H9 (cell line): ENCODE measurements around the gene TEAD1. TPM values are rescaled to one million over a fixed set of nuclear protein-coding genes. Genes with fewer than 3 reads are reported as not detected.

Experiments
- DNase-seq: peaks from one replicate; pipeline ENCODE4 v3.0.0-alpha.2; 2017
- H2AFZ ChIP-seq: one replicate; pipeline ENCODE4 v1.6.1; 2013; ENCODE audit warnings: mild to moderate bottlenecking, low read length, control low read depth, moderate library complexity
- H2AK5ac ChIP-seq: 2 replicates; pipeline ENCODE4 v1.6.1; 2013; ENCODE audit warnings: low read length, control low read depth, mixed read lengths; ENCODE audit not compliant: insufficient read length
- H2BK120ac ChIP-seq: one replicate; pipeline ENCODE4 v1.6.1; 2013; ENCODE audit warnings: low read depth, mild to moderate bottlenecking, low read length, control low read depth, inconsistent platforms; ENCODE audit not compliant: poor library complexity, severe bottlenecking
- H2BK12ac ChIP-seq: 2 replicates; pipeline ENCODE4 v1.6.1; 2013; ENCODE audit warnings: low read length, control low read depth, mixed read lengths, low read depth; ENCODE audit not compliant: insufficient read length
- H2BK15ac ChIP-seq: 2 replicates; pipeline ENCODE4 v1.6.1; 2013; ENCODE audit warnings: low read depth, low read length, control low read depth
- H2BK20ac ChIP-seq: one replicate; pipeline ENCODE4 v1.6.1; 2013; ENCODE audit warnings: low read depth, mild to moderate bottlenecking, low read length, control low read depth, inconsistent platforms; ENCODE audit not compliant: poor library complexity, severe bottlenecking
- H2BK5ac ChIP-seq: 2 replicates; pipeline ENCODE4 v1.6.1; 2013; ENCODE audit warnings: low read length, control low read depth, mixed read lengths; ENCODE audit not compliant: insufficient read length
- H3K14ac ChIP-seq: 2 replicates; pipeline ENCODE4 v1.6.1; 2013; ENCODE audit warnings: low read length, control low read depth; ENCODE audit not compliant: insufficient read depth
- H3K18ac ChIP-seq: 2 replicates; pipeline ENCODE4 v1.6.1; 2013; ENCODE audit warnings: low read depth, mild to moderate bottlenecking, mixed read lengths, low read length, control low read depth; ENCODE audit not compliant: insufficient read length
- H3K23ac ChIP-seq: 2 replicates; pipeline ENCODE4 v1.6.1; 2013; ENCODE audit warnings: low read length, control low read depth, mixed read lengths, low read depth; ENCODE audit not compliant: insufficient read length
- H3K23me2 ChIP-seq: 2 replicates; pipeline ENCODE4 v1.6.1; 2013; ENCODE audit warnings: low read depth, mild to moderate bottlenecking, mixed read lengths, low read length, control low read depth; ENCODE audit not compliant: insufficient read length, poor library complexity, severe bottlenecking
- H3K27ac ChIP-seq: 2 replicates; pipeline ENCODE4 v1.5.1; 2013; ENCODE audit warnings: low read length, control low read depth, mixed read lengths, low read depth; ENCODE audit not compliant: insufficient read length
- H3K27me3 ChIP-seq: 2 replicates; pipeline ENCODE4 v1.6.1; 2013; ENCODE audit warnings: low read length, control low read depth, inconsistent platforms; ENCODE audit not compliant: insufficient read depth
- H3K4ac ChIP-seq: 2 replicates; pipeline ENCODE4 v1.6.1; 2013; ENCODE audit warnings: low read depth, mild to moderate bottlenecking, control low read depth, inconsistent platforms, low read length, moderate library complexity
- H3K4me1 ChIP-seq: 2 replicates; pipeline ENCODE4 v1.6.1; 2013; ENCODE audit warnings: low read length, control low read depth, inconsistent platforms; ENCODE audit not compliant: insufficient read depth
- H3K4me2 ChIP-seq: 2 replicates; pipeline ENCODE4 v1.6.1; 2013; ENCODE audit warnings: low read length, control low read depth, mixed read lengths; ENCODE audit not compliant: insufficient read length, insufficient read depth
- H3K56ac ChIP-seq: 2 replicates; pipeline ENCODE4 v1.6.1; 2013; ENCODE audit warnings: low read depth, mild to moderate bottlenecking, mixed read lengths, low read length, control low read depth; ENCODE audit not compliant: insufficient read length
- H3K79me1 ChIP-seq: 2 replicates; pipeline ENCODE4 v1.6.1; 2013; ENCODE audit warnings: low read depth, mild to moderate bottlenecking, moderate library complexity, low read length, control low read depth, inconsistent platforms; ENCODE audit not compliant: insufficient read depth, poor library complexity, severe bottlenecking
- H3K79me2 ChIP-seq: 2 replicates; pipeline ENCODE4 v1.6.1; 2013; ENCODE audit warnings: low read length, control low read depth, inconsistent platforms; ENCODE audit not compliant: insufficient read depth
- H3K9ac ChIP-seq: 2 replicates; pipeline ENCODE4 v1.6.1; 2013; ENCODE audit warnings: low read length, control low read depth, mixed read lengths; ENCODE audit not compliant: insufficient read length; ENCODE audit errors: extremely low read depth
- H3K9me3 ChIP-seq: one replicate; pipeline ENCODE4 v1.6.1; 2013; ENCODE audit warnings: low read depth, low read length, inconsistent platforms; ENCODE audit not compliant: control insufficient read depth
- H3T11ph ChIP-seq: one replicate; pipeline ENCODE4 v1.6.1; 2013; ENCODE audit warnings: mild to moderate bottlenecking, low read length, control low read depth, inconsistent platforms
- H4K20me1 ChIP-seq: one replicate; pipeline ENCODE4 v1.6.1; 2013; ENCODE audit not compliant: control insufficient read depth, insufficient read length, insufficient read depth
- H4K5ac ChIP-seq: 2 replicates; pipeline ENCODE4 v1.6.1; 2013; ENCODE audit warnings: low read depth, mild to moderate bottlenecking, mixed read lengths, low read length, control low read depth; ENCODE audit not compliant: insufficient read length
- H4K8ac ChIP-seq: replicated peaks from 2 replicates; pipeline ENCODE4 v1.6.1; 2013; ENCODE audit warnings: low read length, control low read depth, mixed read lengths, low read depth; ENCODE audit not compliant: insufficient read length
- H4K91ac ChIP-seq: 2 replicates; pipeline ENCODE4 v1.6.1; 2013; ENCODE audit warnings: low read depth, mild to moderate bottlenecking, moderate library complexity, mixed read lengths, low read length, control low read depth; ENCODE audit not compliant: insufficient read length
- H3K27ac Mint-ChIP-seq, 3 experiments: 2 replicates in 2 of 3; 3 replicates in 1 of 3; pipeline ENCODE4 v1.8.0; 2020 to 2021; ENCODE audit warnings: mixed read lengths in 3 of 3, mild to moderate bottlenecking in 1 of 3, moderate library complexity in 1 of 3
- H3K27me3 Mint-ChIP-seq: 2 replicates; pipeline ENCODE4 v1.8.0; 2021; ENCODE audit warnings: low read depth, mild to moderate bottlenecking, moderate library complexity, mixed read lengths
- H3K36me3 Mint-ChIP-seq, 3 experiments: 2 replicates in 2 of 3; 3 replicates in 1 of 3; pipeline ENCODE4 v1.8.0; 2020 to 2021; ENCODE audit warnings: low read depth in 3 of 3, mixed read lengths in 3 of 3; ENCODE audit not compliant: insufficient read depth in 1 of 3
- H3K4me1 Mint-ChIP-seq, 2 experiments: 2 replicates each; pipeline ENCODE4 v1.8.0; 2020; ENCODE audit warnings: mixed read lengths in 2 of 2
- H3K4me3 Mint-ChIP-seq, 2 experiments: 2 replicates in 1 of 2; 3 replicates in 1 of 2; pipeline ENCODE4 v1.8.0; 2020 to 2021; ENCODE audit warnings: mild to moderate bottlenecking in 2 of 2, mixed read lengths in 2 of 2, moderate library complexity in 1 of 2
- H3K9me3 Mint-ChIP-seq, 2 experiments: 2 replicates in 1 of 2; 3 replicates in 1 of 2; pipeline ENCODE4 v1.8.0; 2020; ENCODE audit warnings: mild to moderate bottlenecking in 2 of 2, mixed read lengths in 2 of 2, moderate library complexity in 1 of 2
- WGBS: extraction: QIAGEN DNeasy Blood & Tissue Kit; methylation state at CpG from one replicate; pipeline ENCODE4 v1.1.7; 2013; ENCODE audit warnings: missing lambda C conversion rate, low lambda C conversion rate, mixed read lengths; ENCODE audit not compliant: insufficient read length; ENCODE audit errors: extremely low coverage; 5-methylcytosine and 5-hydroxymethylcytosine counted together
- total RNA-seq: library from RNA; stranded (reverse); gene quantifications from 2 replicates; pipeline ENCODE4 v1.2.1, GENCODE V29; 2021
- TF ChIP-seq, protein P1 (sequence below): fragments of 200-600 bp; sonication (generic); conservative IDR thresholded peaks from 3 replicates; pipeline ENCODE4 v1.8.0; 2021; ENCODE audit warnings: antibody characterized with exemption, mild to moderate bottlenecking

Gene TEAD1
- total RNA-seq, 1 experiment from 2014 or later, result 75.1 TPM

DNA sequence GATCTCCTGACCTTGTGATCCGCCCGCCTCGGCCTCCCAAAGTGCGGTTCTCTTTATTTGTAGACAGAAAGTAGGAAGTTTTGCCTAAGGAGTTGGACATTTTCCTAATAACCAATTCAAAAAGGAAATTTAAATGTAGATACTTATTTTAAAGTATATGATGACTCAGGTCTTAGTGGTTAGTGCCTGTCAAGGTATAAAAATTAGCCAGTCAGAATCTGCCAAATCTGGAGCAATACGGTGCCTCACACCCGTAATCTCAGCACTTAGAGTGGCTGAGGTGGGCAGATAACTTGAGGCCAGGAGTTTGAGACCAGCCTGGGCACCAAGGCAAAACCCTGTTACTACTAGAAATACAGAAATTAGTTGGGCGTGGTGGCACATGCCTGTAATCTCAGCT, 248.2 kb downstream of the TEAD1 start:
- no peak for DNase-seq
- Histone ChIP-seq H3K4me1 (no peaks in the 10 kb centered on the region), H4K5ac (no peak overlapping the region), H3K79me2 (no peaks in the 10 kb centered on the region), H3K27me3 (no peaks in the 10 kb centered on the region), H3K14ac (no peak overlapping the region), H3K4me2 (no peak overlapping the region), H3T11ph (no peak overlapping the region), H3K23ac (no peak overlapping the region), H4K20me1 (no peaks in the 10 kb centered on the region), H2BK20ac (no peak overlapping the region), H3K23me2 (no peaks in the 10 kb centered on the region), H2BK12ac (no peak overlapping the region), H3K9me3 (no peaks in the 10 kb centered on the region), H3K27ac (no peak overlapping the region), H2AFZ (no peak overlapping the region), H2BK5ac (no peak overlapping the region), H3K9ac (no peak overlapping the region), H2AK5ac (no peak overlapping the region), H2BK120ac (no peak overlapping the region), H3K4ac (no peak overlapping the region), H3K18ac (no peak overlapping the region), H4K8ac (no peak overlapping the region), H4K91ac (no peak overlapping the region), H2BK15ac (no peak overlapping the region), H3K56ac (no peak overlapping the region), H3K79me1 (no peaks in the 10 kb centered on the region)
- Mint-ChIP-seq H3K4me3 (no peak overlapping the region), H3K4me1 (peaks cover 6 to 9% of the 10 kb centered on the region in 2 experiments), H3K27ac (no peak overlapping the region), H3K27me3 (no peaks in the 10 kb centered on the region), H3K9me3 (no peaks in the 10 kb centered on the region), H3K36me3 (peaks cover 0 to 12% (median 6%) of the 10 kb centered on the region in 3 experiments; a peak in 6 of 7 replicates)
- TF ChIP-seq, protein P1, sequence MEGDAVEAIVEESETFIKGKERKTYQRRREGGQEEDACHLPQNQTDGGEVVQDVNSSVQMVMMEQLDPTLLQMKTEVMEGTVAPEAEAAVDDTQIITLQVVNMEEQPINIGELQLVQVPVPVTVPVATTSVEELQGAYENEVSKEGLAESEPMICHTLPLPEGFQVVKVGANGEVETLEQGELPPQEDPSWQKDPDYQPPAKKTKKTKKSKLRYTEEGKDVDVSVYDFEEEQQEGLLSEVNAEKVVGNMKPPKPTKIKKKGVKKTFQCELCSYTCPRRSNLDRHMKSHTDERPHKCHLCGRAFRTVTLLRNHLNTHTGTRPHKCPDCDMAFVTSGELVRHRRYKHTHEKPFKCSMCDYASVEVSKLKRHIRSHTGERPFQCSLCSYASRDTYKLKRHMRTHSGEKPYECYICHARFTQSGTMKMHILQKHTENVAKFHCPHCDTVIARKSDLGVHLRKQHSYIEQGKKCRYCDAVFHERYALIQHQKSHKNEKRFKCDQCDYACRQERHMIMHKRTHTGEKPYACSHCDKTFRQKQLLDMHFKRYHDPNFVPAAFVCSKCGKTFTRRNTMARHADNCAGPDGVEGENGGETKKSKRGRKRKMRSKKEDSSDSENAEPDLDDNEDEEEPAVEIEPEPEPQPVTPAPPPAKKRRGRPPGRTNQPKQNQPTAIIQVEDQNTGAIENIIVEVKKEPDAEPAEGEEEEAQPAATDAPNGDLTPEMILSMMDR, result no peak
- WGBS, result no CpG with 5 or more reads among the region's 7 CpGs
